NT2/D1 (cell line): ENCODE measurements around the gene GGA3.

Experiments
- DNase-seq: peaks from one replicate; pipeline ENCODE4 v3.0.0-alpha.2; 2011; ENCODE audit warnings: low read depth, low spot score
- H3K27me3 ChIP-seq: 2 replicates; pipeline ENCODE4 v1.6.0; 2011; ENCODE audit warnings: mild to moderate bottlenecking; ENCODE audit not compliant: insufficient read length, insufficient read depth
- H3K36me3 ChIP-seq: 2 replicates; pipeline ENCODE4 v1.6.1; 2011; ENCODE audit warnings: mild to moderate bottlenecking, low read length, mixed read lengths; ENCODE audit not compliant: insufficient read depth, insufficient read length
- H3K4me1 ChIP-seq: 2 replicates; pipeline ENCODE4 v1.5.1; 2011; ENCODE audit not compliant: insufficient read depth, insufficient read length
- H3K4me3 ChIP-seq: 2 replicates; pipeline ENCODE4 v1.5.1; 2011; ENCODE audit warnings: low read depth; ENCODE audit not compliant: insufficient read length
- H3K9ac ChIP-seq: 2 replicates; pipeline ENCODE4 v1.6.0; 2011; ENCODE audit warnings: low read depth; ENCODE audit not compliant: insufficient read length
- H3K9me3 ChIP-seq: 2 replicates; pipeline ENCODE4 v1.5.1; 2011; ENCODE audit warnings: mild to moderate bottlenecking, low read length; ENCODE audit not compliant: insufficient read depth
- SUZ12 ChIP-seq: IDR thresholded peaks from 2 replicates; pipeline ENCODE4 v1.6.1; 2011; ENCODE audit not compliant: insufficient read length, insufficient read depth; ENCODE audit errors: extremely low read depth
- YY1 ChIP-seq: IDR thresholded peaks from 2 replicates; pipeline ENCODE4 v1.6.1; 2011; ENCODE audit not compliant: insufficient read length, insufficient read depth
- ZNF274 ChIP-seq: IDR thresholded peaks from 2 replicates; pipeline ENCODE4 v1.6.1; 2011; ENCODE audit warnings: mild to moderate bottlenecking, low read depth, low read length

Gene GGA3

DNA sequence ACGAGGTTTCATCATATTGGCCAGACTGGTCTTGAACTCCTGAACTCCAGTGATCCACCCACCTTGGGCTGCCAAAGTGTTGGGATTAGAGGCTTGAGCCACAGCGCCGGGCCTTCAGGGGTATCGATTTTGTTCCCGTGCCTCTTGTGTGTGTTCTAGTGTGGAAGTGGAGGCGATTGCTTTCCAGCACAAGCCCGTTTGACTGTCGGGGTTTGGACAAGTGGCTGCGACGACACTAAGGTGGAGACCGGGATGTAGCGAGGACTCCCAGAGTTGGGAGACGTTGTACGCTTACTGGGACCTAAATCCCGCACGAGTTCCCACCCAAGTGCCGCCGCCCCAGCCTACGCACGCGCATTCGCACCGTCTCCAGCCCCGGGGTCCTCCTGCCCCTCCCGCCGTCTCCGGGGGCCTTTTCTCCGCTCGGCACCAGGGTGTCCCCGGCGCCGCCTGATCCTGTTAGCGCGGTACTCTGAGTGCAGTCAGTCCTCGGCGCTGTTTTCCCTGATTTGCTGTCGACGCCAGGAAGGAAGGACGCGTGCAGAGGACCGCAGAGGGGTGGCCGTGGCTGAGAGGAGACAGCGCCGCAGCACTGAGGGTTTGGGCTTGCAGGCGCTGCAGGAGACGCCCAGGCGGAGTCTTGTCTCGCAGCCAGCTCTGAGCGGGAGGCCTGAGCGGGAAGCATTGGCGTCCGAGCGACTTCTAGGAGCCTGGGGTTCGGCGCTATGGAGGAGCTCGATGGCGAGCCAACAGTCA, 56.2 kb downstream of the GGA3 start, which contains the start of gene NUP85:
Gene NUP85 (plus strand): TSS at position 643 of the 756 bp plus-strand sequence. CDS start 83 bp downstream, at position 726.
- Histone ChIP-seq H3K27me3 (no peaks in the 10 kb centered on the region), H3K9ac (peak within 1 kb of the TSS; percentile 99), H3K4me3 (peak within 1 kb of the TSS; percentile 92), H3K9me3 (no peaks in the 10 kb centered on the region), H3K4me1 (no peaks in the 10 kb centered on the region), H3K36me3 (peaks cover 27% of the 10 kb centered on the region)
- TF ChIP-seq YY1 = no peak
- TF ChIP-seq ZNF274 = no peak
- no peak for TF ChIP-seq SUZ12
- peak; percentile 91 for DNase-seq

- H3K9me3 ChIP-seq = no peaks in the 10 kb centered on the region
- no peaks in the 10 kb centered on the region for H3K36me3 ChIP-seq
- no peaks in the 10 kb centered on the region for H3K27me3 ChIP-seq
- no peaks in the 10 kb centered on the region for H3K4me1 ChIP-seq
- no peak for DNase-seq
- no peak for TF ChIP-seq ZNF274
- H3K9ac ChIP-seq = no peak overlapping the region
- H3K4me3 ChIP-seq = no peak overlapping the region
Measured at GRCh38 chr17:75199886-75200618, 61.4 kb downstream of the GGA3 start.

DNA sequence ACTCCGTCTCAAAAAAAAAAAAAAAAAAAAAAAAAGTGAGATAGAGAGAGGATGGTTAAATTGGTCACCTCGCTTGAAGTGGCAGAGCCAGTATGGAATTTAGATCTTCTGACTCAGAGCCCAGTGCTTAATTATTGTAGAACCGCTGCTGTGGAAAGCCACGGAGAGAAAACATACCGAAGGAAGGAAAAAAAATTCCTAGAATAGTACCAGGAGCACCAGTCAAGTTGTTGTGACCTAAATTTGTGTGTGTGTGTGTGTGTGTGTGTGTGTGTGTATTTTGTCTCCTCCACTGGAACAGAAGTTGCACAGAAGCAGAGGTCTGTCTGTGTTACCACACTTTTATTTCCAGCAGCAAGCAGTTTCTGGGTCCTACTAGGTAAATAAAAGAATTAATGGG, 66.5 kb downstream of the GGA3 start:
- no peak for TF ChIP-seq YY1
- no peak for TF ChIP-seq SUZ12
- no peak for TF ChIP-seq ZNF274
- DNase-seq = no peak
- Histone ChIP-seq H3K4me3 (no peak overlapping the region), H3K4me1 (no peaks in the 10 kb centered on the region), H3K36me3 (no peaks in the 10 kb centered on the region), H3K27me3 (no peaks in the 10 kb centered on the region), H3K9ac (no peak overlapping the region), H3K9me3 (no peaks in the 10 kb centered on the region)

GRCh38 chr17:75191584-75191983, 69.8 kb downstream of the GGA3 start:
- Histone ChIP-seq H3K4me1 (no peaks in the 10 kb centered on the region), H3K9me3 (no peaks in the 10 kb centered on the region), H3K4me3 (no peak overlapping the region), H3K27me3 (no peaks in the 10 kb centered on the region), H3K36me3 (no peaks in the 10 kb centered on the region), H3K9ac (peak overlapping the region; percentile 32)
- DNase-seq = no peak
- TF ChIP-seq SUZ12 (no peak), YY1 (no peak), ZNF274 (no peak)

- DNase-seq = no peak
- Histone ChIP-seq H3K36me3 (no peaks in the 10 kb centered on the region), H3K4me1 (no peaks in the 10 kb centered on the region), H3K9ac (no peak overlapping the region), H3K9me3 (no peaks in the 10 kb centered on the region), H3K27me3 (no peaks in the 10 kb centered on the region), H3K4me3 (no peak overlapping the region)
- no peak for TF ChIP-seq YY1
- TF ChIP-seq ZNF274 = no peak
- no peak for TF ChIP-seq SUZ12
Measured at GRCh38 chr17:75188614-75189013, 72.8 kb downstream of the GGA3 start.
